Sigmoid colon (tissue), 4 donors: ENCODE results near the gene PLEKHN1.

Experiments
- EP300 ChIP-seq, 4 donors: sonication (generic); formaldehyde crosslinking; IDR thresholded peaks; one replicate each; pipeline ENCODE4 v1.6.1; 2017; ENCODE audit warnings: antibody characterized with exemption in 4 of 4
- POLR2A ChIP-seq, 2 donors: fragments of 450-650 bp; IDR thresholded peaks; one replicate each; pipeline ENCODE4 v1.6.1; 2016; ENCODE audit warnings: antibody characterized with exemption in 2 of 2, mild to moderate bottlenecking in 2 of 2, moderate library complexity in 2 of 2
- TF ChIP-seq, protein P1 (sequence below), 4 experiments: fragments of 450-650 bp in 3 of 4; fragments of 200-600 bp in 1 of 4; IDR thresholded peaks; one replicate each; pipeline ENCODE4 v1.5.1; 2016 to 2019; ENCODE audit warnings: antibody characterized with exemption in 4 of 4, mild to moderate bottlenecking in 3 of 4, moderate library complexity in 2 of 4

DNA sequence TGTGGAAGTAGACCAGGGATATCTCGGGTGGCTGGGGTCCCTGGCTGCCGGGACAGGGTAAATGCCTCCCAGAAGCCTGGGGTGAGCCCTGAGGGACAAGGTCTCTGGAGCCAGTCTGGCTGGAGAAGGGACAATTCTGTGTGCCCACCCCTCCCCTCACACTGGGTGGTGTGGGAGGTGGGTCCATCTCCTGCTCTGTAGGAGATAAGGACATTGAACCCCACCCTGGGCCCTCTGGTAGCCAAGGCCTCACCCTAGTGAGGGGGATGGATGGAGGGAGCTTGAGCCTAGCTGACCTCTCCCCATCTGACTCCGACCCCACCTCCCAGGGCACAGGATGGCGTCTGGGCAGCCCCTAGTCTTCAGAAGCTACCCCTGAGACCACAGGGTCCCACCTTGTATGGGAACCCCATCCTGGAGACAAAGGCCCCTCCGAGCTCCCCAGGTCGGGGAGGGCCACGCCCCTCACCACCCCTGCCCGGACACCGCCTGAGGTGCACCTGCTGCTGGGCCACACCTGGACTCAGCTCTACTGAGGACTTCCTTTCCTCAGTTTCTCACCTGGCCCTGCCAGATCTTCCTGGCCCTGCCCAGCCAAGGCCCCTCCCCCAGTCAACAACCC lies 58.0 kb downstream of the PLEKHN1 start:
- TF ChIP-seq, protein P1, sequence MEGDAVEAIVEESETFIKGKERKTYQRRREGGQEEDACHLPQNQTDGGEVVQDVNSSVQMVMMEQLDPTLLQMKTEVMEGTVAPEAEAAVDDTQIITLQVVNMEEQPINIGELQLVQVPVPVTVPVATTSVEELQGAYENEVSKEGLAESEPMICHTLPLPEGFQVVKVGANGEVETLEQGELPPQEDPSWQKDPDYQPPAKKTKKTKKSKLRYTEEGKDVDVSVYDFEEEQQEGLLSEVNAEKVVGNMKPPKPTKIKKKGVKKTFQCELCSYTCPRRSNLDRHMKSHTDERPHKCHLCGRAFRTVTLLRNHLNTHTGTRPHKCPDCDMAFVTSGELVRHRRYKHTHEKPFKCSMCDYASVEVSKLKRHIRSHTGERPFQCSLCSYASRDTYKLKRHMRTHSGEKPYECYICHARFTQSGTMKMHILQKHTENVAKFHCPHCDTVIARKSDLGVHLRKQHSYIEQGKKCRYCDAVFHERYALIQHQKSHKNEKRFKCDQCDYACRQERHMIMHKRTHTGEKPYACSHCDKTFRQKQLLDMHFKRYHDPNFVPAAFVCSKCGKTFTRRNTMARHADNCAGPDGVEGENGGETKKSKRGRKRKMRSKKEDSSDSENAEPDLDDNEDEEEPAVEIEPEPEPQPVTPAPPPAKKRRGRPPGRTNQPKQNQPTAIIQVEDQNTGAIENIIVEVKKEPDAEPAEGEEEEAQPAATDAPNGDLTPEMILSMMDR (IDR thresholded peaks at IDR 0.05), result no peak
- TF ChIP-seq EP300 (IDR thresholded peaks at IDR 0.05) (no peak), POLR2A (IDR thresholded peaks at IDR 0.05) (no peak)
